ENCODE measurements around the gene TTLL5.

The TTLL5 gene

DNA sequence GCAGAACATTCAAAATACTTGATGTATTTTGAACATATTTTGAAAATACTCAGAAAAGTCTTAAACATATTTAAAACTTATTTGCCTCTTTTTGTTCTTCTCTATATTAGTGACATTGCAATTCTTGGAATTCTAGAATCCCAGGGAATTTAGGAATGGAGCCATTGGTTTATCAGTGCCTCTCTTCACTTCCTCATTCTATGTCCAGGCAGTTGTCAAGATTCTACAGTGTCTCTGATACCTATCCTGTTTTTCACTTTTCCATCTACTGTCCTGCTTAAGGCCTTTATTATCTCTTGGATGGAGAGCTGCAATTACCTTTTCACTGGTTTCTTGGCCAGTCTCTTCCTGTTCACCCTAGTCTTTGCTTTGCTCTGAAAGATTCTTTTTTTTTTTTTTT, 144.6 kb downstream of the TTLL5 start:
- no peak for FAIRE-seq

DNA sequence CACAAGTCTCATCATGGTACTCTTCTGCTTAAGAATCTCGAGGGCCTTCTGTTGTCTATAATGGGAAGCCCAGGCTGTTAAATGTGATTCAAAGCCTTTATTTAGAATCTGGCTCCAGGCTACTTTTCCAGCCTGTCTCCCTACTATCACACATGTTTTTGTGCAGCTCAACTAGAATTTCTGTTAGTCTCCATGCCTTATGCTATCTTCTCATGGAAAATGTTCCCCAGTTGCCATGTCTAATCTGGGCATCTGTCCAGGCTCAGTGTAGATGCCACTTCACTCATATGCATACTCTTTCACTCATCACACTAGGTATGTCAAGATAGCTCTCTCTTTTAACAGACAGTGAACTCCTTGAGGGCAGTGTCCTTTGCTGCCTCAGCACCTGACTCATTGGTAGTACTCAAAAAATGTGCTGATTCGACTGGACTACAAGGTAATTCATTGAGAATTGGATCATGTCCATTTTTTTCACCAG, 145.3 kb downstream of the TTLL5 start:
- no peak for FAIRE-seq

DNA sequence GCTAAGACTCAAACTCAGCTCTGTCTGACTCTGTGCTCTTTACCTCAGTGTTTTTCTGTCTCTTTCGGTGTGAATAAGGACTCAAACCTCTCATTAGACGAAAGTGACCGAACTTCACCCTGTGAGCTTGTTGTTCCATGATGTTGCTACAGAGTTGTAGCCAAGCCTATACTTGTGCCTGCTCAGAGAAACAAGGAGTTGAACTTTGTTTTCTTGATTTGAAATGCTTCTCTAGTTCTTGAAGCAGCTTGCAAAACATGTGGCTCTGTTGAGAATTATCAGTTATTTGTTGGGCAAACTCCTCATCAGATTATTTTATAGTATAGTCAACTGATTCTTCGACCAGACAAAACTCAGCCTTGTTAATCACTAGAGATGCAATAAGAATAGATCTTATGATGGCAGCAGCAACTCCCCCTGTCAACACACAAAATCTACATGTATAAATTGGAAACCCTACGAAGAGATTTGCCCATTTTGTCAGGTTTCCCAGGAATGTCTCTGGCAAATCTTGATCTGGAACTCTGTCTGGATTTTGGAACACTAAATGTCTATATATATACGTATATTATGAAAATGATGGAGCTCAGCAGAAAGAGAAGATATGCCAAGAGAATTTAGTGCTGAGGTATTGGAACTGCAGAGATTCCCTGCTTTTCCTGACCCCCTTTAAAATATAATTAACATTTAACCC, 146.8 kb downstream of the TTLL5 start:
- no peak for FAIRE-seq

DNA sequence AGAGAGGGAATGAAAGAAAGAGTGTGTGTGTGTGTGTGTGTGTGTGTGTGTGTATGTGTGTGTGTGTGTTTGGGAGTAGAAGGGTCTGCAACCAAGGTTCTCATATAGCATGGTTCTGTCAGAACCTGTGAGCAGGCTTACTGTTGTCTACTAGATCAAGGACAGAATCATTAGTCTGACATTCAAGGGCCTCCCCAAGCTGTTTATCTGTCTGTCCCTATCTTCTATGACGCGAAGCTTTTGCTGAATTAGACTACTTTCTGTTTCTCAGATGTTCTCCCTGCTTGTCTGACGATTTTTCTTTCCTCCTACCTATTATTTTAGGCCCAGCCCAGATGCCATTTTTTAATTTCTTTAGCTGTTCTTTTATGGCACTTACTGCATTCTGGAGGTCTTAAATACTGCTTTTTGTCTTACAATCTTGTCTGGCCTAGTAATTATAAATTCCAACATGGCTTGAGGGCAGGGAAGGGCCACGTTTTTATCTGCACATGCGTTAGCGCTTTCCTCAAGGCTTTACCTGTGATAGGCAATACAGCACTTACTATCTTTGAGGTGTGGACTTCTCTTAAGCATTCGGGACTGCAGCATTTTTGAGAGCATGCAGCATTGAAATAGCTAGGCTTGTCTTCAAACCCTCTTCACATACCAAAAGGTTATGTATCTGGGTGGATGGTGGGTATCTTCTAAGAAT, 150.2 kb downstream of the TTLL5 start:
- no peak for FAIRE-seq

DNA sequence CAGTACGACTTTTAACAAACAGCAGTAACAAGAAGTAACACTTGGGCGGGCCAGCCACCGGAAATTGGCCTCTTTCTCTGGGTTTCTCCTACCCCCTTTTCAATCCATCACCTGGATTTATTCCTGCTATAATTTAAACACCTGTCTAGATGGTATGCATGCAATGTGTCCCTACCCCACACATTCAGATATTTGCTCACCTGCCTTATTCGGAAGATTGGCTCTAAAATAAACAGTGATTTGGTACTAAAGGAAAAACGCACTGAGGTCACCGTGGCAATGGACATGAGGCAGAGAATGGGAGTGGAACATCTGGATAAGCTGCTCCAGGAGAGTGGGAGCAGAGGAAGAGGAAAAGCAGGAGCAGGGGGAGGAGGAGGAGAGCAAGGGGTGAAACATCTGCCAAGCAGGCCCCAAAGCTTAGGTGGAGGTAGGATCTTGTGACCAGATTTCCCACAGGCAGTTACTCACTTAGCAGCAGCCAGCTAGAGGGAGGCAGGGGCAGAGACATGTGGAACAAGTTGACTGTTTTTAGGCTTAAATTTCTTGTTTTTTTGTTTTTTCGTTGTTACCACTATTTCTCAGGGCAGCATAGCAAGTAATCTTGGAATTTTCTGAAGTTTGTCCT, 150.9 kb downstream of the TTLL5 start:
- no peak for FAIRE-seq

DNA sequence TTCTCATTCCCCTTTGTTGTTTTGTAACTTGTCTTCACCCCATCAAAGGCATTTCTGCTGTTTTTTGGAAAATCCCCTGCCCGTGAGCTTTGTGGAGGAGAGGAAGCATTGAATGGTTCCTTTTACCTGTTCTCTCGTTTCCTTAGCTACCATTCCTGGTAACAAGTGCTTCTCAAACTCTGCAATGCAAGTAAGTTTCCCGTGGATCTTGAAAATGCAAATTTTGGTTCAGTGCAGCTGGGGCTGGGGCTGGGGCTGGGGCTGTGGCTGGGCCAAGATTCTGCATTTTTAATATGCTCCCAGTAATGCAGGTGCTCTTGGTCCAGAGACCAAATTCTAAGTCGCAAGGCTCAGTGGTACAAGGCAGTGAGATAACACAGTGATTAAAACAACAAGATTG, 151.6 kb downstream of the TTLL5 start:
- no peak for FAIRE-seq

DNA sequence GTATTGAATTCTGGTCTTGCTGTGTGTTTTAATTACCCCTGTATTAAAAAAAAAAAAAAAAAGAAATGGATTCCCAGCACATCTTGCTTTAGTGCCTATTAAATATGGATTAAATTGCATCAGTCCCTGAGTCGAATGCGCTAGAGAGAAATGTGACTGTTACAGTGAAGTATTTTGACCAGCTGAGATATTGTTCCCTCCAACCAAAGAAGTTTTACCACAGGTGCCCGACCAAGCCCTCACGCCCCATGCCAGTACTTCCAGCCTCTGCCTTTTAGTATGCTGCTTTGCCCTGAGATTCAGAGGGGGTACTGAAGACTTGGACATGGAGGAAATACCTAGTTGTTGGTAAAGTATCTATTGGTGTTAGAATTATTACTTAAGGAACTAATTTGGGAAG, 159.7 kb downstream of the TTLL5 start:
- FAIRE-seq: no peak

DNA sequence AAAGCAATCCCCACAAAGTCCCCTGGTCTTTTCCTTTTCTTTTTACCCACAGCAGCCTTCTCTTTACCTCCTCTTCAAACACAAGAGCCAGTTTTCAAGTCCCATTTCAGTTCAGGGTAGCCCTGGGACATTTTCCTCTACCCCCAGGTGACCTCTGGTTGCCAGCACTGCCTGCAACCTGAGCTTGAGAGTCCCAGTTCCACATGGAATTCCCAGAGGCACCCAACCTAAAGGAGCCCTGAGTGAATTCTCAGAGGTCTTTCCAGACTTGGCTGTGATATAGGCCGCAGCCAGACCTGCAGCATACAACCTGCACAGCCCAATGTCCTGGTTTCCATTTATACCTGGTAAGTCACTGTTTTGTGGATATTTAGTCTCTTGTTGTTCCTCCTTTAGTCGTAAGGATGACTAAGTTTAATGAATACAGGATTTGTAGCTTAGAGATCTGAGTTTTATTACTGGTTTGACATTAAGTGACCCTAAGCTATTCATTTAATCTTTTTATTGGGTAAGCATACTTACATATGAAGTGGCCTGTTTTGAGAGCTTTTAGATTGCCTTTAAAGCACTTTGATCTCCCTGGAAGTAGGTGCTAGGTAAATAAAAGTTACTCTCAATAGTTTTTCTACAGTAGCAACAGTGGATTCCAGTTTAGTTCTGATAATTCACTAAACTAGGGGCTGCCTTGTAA, 160.9 kb downstream of the TTLL5 start:
- no peak for FAIRE-seq

DNA sequence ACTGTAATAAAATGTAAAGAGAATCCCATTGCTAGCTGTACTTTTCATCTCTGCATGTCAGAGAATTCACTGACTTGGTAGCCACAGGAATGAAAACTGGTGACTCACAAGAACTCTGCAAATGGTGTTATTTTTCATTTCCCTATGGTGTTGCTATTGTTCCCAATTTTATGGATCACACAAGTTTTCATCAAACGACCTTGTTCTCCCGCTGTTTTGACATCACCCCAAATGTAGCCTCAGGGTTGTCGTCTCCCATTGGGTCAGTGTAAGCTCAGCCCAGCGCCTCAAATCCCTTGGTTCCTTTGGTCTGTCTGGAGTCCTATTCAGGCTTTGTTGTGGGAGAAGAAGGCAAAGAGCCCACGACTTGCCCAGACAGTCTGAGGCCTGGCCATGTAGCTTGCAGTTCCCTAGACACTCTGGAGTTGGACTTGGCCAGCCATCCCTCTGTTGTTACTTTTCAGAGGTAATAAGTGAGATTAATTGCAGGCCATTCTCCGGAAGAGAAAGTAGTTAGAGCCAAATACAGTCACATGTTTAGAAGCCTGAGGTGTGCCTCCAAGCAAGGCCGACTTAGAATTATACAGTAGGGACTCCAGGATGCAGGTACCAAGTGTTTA, 161.6 kb downstream of the TTLL5 start:
- no peak for FAIRE-seq

DNA sequence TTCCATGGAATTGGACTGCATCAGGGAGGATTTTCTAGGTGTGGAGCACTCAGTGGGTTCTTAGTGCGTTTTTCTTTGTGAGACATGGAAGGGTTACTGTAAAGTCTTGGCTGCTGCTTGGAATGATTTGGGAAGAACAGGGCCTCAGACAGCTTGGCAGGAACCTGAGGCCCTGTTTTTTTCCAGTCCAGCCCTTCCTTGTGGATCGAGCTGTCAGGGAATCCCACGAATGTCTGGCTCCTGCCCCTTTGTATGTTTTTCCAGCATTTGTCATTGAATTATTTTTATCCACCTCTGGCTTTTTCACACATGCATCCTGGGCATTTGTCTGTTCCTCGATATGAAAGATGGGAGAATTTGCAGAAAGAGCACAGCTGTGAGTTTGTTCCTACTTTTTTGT, 162.3 kb downstream of the TTLL5 start:
- no peak for FAIRE-seq

DNA sequence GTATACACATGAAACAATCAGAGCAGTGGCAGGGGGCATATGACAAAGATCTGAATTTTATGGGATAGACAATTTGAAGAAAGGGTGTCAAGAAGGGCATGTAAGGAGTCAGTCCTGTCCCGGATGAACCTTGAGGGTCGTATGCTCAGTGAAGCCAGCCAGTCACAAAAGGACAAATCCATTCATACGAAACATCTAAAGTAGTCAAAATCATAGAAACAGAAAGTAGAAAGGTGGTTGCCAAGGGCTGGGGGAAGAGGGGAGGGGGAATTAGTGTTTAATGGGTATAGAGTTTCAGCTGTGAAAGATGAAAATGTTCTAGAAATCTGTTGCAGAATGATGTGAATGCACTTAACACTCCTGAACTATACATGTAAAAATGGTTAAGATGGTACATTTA, 163.3 kb downstream of the TTLL5 start:
- no peak for FAIRE-seq

DNA sequence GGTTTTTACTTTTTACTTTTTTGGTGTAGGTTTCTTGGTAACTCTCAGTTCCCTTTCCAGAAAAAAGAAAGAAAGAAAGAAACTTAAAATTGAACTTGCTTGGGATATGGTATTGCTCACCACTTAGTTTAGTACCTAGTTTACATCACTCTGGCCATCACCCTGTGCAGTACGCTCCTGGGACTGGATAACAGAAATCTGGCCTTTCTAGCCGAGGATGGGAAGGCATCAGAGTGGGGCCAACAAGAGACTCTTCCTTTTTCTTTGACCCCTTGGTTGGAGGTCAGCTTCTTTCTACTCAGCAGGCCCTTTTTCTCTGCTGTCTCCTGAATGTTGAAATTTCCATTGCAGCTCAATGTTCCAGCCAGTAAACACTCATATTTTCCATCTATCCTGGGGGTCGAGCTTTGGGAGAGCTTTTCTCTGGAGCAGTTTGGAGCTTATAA, 164.1 kb downstream of the TTLL5 start:
- FAIRE-seq: no peak

DNA sequence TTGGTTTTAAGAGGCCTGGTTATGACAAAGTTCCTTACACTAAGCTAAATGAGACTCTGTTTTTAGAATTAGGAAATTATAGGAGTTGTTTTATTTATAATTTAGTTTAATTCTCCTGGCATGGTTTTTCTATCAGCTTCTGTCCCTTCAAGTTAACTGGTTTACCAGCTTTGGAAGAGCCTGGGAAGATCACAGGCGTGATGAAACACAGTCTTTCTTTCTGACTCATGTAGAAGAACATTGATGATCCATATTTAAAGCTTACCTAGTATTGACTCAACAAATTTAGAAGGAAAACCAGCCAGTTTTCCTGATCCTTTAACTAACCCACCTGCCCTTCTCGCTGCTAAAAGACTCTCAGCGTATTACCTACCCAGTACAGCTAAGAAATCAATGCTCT, 165.6 kb downstream of the TTLL5 start:
- FAIRE-seq: no peak

DNA sequence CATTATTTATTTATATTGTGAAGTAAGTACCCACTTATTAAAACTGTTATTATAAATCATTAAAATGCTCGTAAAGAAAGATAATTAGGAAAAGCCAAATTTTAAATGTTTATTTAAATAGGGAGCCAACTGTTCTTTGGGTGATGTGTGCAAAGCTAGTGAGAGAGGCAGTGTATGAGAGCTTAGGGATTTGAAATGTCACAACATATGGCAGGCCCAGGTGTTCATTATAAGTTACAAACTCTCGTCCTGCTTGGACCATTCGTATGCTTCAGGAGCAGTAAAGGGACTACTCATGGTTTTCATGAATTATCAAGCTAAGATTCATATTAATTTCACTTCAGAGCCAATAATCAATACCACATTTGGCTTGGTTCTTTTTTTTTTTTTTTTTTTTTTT, 166.3 kb downstream of the TTLL5 start:
- no peak for FAIRE-seq

DNA sequence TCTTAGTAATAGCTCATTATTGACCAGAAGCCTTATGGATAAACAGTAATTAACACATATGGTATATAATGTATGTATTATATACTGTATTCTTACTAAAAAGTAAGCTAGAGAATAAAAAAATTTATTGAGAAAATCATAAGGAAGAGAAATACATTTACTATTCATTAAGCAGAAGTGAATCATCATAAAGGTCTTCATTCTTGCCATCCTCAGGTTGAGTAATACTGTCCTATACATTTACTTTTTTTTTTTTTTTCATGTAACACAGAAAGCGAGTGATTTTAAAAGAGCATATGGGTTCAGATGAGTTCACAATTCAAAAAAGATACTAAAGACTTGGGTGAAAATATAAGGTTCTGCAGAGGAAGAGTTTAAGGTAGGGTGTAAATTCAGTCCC, 168.3 kb downstream of the TTLL5 start:
- FAIRE-seq: no peak

DNA sequence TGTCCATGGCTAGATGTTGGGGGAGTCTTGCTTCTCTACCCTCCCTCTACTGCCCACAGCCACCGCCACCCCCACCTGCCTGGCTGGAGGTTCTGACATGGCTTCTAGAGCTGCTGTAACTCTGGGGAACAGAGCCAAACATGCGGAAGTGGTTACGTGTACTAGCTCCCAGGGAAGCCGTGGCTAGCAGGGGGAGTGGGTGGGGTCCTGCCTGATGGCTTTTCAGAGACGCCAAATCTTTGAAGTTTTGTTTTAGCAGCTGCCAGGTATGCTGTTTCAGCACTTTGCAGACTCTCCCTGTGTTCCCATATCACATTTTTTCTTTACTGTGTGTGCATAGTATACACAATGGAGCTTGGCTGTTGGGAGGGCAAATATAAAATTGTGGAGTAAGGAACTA, 170.4 kb downstream of the TTLL5 start:
- FAIRE-seq: no peak

DNA sequence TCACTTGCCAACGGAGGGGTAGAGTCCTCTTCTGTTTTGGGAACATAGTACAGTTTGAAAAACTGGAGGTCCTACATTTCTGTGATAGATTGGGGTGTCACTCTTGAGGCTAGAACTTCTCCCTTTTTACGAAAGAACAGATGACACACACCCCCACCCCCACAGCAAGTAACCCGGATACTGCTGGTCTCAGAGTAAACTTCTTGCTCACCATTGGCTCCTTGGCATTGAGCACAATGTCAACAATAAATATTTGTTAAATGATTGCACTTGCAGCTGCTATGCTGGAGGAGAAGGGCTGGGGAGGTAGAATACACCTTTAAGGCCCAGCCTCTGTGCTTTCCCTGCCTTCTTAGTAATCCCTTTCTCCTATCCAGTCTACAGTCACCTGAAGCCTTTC, 170.9 kb downstream of the TTLL5 start:
- no peak for FAIRE-seq

DNA sequence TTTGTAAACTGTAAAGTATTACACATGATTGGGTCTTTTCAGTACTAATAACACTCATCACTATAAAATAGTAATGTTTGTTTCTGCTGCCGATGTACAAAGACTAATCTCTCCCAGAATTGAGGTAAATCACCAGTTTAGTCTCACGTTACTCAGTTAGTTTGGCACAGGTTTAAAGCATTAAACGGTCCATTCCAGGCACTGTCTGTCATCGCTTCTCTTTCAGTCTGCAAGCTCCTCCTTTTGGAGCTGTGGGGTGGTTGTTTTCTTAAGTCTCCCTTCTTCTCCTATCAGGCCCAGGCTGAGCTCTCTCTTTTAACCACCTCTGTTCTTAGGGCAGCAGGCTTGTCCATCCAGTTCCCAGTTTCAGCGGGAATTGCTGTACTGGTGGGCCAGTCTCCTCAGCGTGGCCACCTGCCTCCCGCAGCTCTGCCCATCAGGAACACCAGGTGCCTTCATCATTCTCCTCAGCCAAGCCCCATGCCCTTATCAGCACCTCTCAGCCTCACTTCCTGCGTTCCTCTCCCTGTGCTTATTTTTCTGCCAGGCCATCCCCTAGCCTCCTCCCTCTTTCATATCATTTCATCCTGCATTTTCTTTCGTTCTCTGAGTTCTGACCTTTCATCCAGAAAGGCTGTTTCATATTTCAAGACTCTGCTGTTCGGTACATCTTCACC, 171.7 kb downstream of the TTLL5 start:
- FAIRE-seq: no peak

DNA sequence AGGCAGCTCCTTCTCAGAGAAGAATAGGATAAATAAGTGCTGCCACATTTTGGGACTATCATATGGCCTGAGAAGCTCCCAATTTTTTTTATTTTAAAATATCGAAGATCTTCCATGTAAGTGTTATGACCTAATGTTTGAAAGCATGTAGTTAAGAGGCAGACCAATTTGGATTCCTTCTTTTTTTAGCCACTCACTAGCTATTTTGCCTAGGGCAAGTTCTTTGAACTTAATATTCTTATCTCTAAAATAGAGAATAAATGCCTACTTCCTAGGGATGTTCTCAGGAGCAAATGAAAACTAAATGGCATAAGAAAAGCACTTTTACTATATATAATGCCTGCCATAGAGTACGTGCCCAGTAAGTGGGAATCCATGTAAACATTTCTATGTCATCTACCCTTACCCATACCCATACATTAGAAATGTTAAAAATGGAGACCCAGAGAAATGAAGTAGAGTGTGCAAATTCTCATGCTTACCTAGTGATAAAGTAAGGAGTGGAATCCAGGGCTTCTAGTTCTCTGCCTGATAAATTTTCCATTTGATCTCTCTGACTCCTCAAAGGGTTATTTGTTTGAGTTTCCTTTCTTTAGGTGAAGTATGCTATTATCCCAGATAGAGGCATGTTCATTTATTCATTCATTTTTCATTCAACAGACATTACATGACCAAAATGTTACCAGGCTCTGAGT, 172.4 kb downstream of the TTLL5 start:
- FAIRE-seq: no peak

DNA sequence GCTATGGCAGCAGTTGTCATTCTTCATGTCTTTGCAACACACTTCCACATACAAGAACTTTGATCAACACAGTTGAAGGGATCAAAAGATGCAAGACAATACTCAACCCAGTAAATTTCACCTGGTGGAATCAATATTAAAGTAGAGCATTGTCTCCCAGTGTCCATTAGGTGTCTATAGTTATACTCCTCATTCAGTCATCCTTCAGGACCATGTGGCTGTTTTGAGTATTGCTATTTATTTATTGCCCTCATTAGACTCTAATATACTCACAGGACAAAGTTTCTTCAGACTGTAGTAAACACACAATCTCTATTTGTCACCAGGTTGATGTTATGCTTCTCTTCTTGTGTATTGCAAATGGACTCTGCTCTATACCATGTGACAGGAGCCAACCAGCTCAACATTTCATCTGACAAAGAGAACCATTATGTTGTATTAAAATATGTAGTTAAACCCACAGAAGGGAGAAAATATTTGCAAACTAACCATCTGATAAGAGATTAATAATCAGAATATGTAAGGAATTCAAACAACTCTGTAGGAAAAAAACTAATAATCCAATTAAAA, 174.2 kb downstream of the TTLL5 start:
- FAIRE-seq: no peak

DNA sequence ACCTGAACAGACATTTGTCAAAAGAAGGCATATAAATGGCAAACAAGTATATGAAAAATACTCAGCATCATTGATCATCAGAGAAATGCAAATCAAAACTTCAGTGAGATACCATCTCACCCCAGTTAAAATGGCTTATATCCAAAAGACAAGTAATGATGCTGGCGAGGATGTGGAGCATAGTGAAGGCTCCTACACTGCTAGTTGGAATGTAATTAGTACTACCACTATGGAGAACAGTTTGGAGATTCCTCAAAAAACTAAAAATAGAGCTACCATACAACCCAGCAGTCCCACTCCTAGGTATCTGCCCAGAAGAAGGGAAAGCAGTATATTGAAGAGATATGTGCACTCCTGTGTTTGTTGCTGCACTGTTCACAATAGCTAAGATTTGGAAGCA, 174.7 kb downstream of the TTLL5 start:
- no peak for FAIRE-seq
